Right lobe of liver (tissue), 4 donors: Measurements from ENCODE around the gene LOXL1.

Source experiments
- POLR2A ChIP-seq: fragments of 450-650 bp; IDR thresholded peaks from one replicate; pipeline ENCODE4 v1.6.1; 2017; ENCODE audit warnings: antibody characterized with exemption, mild to moderate bottlenecking
- TF ChIP-seq, protein P1 (sequence below), 4 donors: fragments of 200-600 bp in 3 of 4; fragments of 450-650 bp in 1 of 4; IDR thresholded peaks; one replicate each; pipeline versions ENCODE4 v1.5.1 to v1.8.0; 2016 to 2022; ENCODE audit warnings: antibody characterized with exemption in 4 of 4, mild to moderate bottlenecking in 2 of 4
- donor health status: DM: no; HTN: no; CAD: no.
- donor health status: DM: no; HTN: no; CAD: no.
- donor health status: DM: no; HTN: yes; CAD: no.

DNA sequence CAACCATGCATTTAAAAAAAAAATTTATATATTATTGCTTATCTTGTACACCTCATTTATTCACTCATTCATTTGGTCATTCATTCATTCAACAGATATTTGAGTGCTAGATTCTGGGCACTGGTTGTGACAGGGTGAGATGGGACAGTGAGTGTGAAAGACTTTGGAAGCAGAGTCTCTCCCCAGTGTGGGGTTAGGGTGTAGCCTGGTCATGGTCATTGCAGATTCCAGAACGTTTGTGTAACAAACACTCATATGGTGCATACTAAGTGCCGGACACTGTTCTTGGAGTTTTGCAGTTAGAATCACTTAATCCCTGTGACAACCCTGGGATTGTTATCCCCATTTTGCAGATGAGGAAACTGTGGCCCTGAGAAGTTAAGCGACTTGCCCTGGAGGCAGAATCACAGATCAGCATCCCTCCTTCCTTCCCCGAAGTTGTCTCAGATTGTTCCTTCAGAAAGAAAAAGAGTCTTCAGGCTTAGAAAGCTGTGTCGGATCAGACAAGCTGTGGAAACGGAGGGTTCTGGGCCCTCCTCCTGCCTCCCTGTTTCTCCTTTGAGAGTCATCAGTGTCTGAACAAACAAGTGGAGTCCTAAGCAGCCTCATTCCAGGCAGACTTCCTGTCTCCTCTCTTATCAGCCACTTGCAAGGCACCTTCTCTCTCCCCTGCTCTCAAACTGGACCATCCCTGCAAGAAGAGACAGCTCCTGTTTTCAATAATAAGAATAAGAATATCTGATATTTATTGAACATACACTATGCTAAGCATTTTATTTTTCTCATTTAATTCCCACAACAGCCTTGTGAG lies 6.3 kb downstream of the LOXL1 start:
- no peak for TF ChIP-seq POLR2A
- TF ChIP-seq, protein P1, sequence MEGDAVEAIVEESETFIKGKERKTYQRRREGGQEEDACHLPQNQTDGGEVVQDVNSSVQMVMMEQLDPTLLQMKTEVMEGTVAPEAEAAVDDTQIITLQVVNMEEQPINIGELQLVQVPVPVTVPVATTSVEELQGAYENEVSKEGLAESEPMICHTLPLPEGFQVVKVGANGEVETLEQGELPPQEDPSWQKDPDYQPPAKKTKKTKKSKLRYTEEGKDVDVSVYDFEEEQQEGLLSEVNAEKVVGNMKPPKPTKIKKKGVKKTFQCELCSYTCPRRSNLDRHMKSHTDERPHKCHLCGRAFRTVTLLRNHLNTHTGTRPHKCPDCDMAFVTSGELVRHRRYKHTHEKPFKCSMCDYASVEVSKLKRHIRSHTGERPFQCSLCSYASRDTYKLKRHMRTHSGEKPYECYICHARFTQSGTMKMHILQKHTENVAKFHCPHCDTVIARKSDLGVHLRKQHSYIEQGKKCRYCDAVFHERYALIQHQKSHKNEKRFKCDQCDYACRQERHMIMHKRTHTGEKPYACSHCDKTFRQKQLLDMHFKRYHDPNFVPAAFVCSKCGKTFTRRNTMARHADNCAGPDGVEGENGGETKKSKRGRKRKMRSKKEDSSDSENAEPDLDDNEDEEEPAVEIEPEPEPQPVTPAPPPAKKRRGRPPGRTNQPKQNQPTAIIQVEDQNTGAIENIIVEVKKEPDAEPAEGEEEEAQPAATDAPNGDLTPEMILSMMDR (IDR thresholded peaks at IDR 0.05) = no peak
